Measurements from ENCODE around the gene PNMA6F.

PNMA6F gene

DNA sequence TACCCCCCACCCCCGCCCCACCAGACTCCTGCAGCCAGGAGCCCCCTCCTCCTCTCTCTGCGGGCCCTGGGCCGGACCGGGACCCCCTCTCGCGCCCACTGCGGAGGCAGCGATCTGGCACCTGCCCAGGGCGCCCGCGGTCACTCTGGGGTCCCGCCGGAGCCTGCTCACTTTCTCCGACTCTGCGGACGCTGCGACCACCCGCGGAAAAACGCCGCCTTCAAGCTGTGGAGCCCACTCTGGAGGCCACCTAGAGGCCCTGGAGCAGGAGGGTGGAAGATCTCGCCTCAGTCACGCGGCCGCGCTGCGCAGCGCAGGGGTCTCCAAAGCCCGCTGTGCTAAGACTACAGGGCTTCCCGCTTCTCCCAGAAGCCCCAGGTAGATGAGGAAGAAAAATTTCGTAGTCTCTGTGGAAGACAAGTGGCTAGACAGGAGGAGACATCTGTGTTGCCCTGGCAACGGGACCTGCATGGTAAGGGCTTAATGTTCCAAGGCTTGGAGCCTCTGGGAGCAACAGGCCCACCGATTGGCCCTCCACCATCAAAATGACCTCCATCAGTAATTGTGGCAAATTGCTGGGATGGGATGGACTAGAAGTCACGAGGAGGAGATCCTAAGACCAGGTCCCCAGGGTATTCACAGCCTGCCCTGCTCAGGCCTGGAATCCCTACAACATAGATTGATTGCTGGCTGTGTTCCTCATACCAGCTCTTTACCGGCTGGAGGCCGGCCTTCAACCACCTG, at the start of gene PNMA6F:
Gene PNMA6F, minus strand, starts transcription at position 387 of the 744 bp plus-strand sequence. CDS start 1,093 bp downstream, outside the sequence.
- DNase-seq (ENCODE audit: low spot score): no peak

DNA sequence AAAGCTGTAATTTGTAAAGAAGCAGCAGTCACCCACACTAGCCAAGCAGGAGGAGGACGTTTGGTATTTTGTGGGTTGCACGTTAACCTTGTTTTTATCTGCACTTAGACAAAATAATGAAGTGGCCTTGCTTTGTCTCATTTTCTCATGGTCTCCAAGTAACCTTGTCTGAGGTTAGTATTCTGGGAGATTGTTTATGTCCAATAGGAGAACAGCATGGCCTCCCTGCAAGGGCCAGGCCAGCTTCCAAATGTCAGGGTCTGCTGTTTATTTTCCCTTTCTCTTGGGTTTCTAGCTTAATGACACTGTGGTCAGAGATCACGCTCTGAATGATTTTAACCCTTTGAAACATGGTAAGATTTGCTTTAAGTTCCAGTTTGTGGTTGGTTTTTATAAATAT, 49.7 kb upstream of the PNMA6F start:
- DNase-seq (ENCODE audit: low spot score): no peak

DNA sequence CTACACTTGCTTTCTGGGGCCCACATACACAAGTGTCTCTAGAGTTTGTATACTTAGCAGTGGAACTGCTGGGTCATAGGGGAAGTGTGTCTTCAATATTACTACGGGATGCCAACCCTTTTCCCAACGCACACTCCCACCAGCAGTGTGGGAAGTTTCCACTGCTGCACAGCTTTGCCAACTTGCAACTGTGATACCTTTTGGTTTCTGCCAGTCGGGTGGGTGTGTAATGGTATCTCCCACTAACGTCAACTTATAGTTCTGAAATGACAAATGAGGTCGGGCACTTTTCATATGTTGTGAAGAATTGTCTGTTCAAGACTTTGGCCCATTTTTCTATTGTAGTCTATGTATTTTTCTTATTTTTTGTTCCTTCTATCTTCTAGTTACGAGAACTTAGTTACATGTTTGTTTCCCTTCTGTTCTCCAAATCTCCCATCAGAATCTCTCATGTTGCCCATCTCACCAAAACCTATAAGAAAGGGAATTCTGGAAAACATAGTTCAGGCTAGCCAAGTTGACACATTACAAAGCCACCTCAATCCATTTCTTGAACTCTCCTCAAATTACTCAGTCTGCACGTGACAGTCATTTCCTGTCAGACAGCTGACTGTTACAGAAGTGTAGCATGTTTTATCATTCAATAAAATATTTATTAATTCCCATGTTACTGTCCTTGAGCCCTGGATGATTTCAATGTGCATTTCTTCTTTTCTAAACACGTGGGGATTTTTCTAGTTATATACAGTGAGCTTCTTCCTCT, 48.9 kb upstream of the PNMA6F start:
- no peak for DNase-seq (ENCODE audit: low spot score)

GRCh38 chrX:153366878-153367538, 45.4 kb upstream of the PNMA6F start:
- no peak for DNase-seq (ENCODE audit: low spot score)

GRCh38 chrX:153366119-153366518, 44.6 kb upstream of the PNMA6F start:
- no peak for DNase-seq (ENCODE audit: low spot score)

DNA sequence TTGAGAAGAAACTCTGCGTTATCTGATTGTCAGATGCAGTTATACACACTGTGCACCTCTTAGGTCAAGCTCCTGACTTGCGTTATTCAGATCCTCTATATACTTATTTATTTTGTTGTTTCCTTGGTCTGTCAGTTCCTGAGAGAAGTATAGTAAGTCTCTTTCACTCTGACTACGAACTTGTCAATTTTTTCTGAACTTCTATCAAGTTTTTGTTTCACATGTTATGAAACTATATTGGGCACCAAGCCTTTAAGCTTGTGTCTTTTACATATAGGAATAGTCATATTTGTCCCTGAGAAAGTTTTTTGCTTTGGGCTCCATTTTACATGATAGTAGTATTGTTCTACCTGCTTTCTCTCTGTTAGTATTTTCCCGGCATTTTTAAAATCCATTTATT, 44.1 kb upstream of the PNMA6F start:
- no peak for DNase-seq (ENCODE audit: low spot score)

DNA sequence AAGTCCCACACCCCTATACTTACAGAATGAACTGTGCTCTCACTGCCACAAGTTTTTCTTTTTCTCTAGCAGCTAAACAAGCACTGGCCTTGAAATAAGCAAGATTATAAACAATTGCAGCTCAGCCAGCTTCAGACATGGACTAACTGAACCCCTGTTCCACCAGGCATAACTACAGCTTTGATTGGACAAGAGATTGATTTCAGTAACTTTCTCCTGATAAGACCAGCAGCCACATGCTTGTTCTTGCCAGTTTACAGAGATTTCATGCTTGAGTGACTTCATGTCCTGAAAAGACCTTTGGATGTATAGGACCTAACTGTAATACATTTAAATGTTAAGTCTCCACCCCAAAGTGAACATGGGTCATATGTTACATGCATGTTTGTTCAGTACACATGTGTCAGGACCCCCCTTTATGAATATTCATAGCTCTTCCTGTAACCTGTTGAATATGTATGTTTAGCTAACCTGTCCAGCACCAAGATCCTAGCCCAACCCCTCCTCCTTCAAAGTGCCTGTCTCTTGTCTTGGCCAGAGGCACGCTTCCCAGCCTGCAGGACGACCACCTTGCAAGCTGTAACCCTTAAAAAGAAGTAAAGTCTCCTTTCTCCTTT, 40.3 kb upstream of the PNMA6F start:
- DNase-seq (ENCODE audit: low spot score): no peak

- no peak for DNase-seq (ENCODE audit: low spot score)
Observed at GRCh38 chrX:153357877-153358276, 36.3 kb upstream of the PNMA6F start.

DNA sequence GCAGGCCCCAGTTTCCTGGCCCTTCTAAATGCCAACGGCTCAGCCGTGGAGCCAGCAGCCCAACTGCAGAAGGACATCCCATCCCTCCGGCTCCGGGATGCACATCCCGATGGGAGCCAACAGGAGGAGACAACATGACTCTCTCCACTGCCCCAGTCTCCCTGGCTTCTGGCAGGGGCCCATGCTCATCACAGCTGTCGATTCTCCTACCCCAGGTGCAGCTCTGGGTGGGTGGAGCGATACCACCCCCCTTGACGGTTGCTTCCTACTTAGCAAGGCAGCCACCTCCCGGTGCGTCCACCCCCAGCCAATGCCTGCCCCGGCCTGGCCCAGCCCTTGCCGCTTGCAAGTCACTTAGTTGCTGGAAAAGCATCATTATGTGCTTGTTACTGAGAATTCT, 31.8 kb upstream of the PNMA6F start:
- DNase-seq (ENCODE audit: low spot score): no peak

DNA sequence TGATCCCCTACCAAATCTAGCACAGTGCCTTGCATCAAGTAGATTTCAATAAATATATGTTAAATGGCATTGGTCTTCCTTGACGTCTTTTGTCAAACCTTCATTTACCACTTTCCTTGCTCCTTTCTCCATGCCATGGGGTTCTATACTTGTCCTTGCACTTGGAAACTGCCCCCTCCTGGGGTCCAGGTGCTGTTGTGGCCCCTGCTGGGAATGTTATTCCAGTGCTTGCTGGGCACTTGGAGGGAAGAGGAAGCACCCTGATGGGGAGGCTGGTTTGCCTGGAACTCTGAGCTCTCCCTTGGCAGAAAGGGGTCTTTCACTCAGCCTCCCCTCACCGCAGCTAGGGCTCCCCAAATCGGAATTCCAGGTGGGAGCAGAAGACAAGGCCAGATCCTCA, 31.3 kb upstream of the PNMA6F start:
- no peak for DNase-seq (ENCODE audit: low spot score)

- DNase-seq (ENCODE audit: low spot score): no peak
Observed at GRCh38 chrX:153351981-153352380, 30.4 kb upstream of the PNMA6F start.

DNA sequence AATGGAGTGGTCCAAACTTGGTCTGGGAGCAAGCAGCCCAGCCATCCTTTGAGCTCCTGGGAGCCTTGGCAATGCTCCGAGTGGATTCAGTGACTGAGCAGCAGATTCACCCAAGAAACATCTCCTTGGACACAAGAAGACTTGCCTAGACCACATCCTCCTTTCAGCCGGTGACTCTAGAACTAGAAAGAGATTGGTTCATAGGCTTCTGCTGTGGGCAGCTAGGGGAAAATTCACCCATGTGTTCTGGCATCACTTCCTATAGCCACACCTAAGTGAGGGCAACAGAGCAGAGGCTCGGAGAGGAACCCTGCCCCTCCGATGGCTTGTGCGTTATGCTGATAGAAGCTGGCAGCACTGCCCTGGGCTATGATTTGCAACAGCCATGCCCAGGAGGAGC, 28.4 kb upstream of the PNMA6F start:
- DNase-seq (ENCODE audit: low spot score): no peak

DNA sequence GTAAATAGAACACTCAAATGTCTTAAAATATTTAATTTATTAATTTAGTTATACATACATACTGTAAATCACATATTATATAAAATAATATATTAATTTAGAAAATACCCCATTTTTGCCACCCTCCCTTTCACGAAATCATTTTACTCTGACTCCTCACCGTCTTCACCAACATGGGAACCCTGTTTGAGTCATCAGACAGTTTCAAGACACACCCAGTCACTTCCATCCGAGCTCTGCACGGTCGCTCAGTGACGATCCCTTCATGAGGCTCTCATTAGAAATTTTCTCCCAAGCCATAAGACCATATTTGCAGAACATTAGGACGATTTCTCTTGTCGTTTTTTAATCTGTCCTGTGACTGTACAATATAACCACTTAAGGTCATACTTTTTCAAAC, 26.9 kb upstream of the PNMA6F start:
- DNase-seq (ENCODE audit: low spot score): no peak

- DNase-seq (ENCODE audit: low spot score): no peak
Observed at GRCh38 chrX:153347530-153347929, 26.0 kb upstream of the PNMA6F start.

DNA sequence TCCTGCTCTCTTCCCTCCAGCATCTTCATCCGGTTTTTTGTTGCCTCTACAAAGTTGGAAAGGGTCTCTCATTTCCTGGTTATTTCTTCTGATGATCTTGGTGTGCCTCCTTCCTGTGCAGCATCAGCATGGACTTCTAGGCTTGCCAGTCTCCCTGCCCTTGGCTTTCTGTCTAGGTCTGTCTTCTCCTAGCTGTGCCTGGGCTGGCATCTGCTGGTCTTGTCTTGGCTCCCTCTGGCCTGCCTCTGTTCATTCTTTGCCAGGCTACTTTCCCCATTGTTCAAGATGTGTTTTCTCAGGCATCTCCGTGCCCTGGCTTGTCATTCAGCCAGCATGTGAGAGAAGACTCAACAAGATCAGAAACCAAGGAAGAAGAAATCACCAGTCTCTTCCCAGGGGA, 22.1 kb upstream of the PNMA6F start:
- DNase-seq (ENCODE audit: low spot score): no peak

GRCh38 chrX:153342762-153343558, 21.4 kb upstream of the PNMA6F start:
- DNase-seq (ENCODE audit: low spot score): no peak

DNA sequence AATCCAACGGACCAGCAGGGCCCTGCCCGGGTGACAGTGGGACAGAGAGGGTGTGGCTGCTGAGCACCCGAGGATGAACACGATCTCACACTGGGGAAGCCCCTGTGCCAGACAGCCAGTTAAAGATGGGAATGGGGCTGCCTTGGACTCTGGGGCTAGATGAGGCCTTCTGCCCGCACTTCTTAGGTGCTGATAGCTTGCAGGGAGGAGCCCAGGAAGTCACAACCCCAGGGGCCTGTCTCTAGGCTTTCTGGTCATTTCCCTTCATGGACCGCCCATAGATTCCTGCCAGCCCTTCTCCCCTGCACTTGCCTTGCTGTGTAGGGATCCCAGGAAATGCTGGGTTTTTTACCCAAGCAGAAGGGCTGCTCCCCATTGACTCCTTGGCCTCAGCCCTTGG, 18.5 kb upstream of the PNMA6F start:
- no peak for DNase-seq (ENCODE audit: low spot score)

DNA sequence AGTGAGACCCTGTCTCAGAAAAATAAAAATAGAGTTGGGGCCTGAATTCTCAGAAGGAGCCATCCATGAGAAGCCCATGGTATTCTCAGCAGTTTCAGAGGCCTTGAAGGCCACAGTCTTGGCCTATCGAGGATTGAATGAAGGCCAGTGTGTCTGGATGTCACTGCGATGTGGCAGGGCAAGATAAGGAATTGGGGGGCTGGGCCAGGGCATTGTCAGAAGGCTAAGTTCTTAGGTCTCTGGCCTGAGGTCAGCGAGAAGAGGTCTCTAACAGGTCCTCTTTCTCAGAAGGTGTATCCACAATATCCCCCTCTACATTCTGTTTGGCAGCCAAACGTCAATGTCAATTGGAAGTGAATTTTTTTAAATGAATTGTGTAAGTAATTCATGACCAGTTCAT, 18.1 kb upstream of the PNMA6F start:
- DNase-seq (ENCODE audit: low spot score): no peak

- no peak for DNase-seq (ENCODE audit: low spot score)
Observed at GRCh38 chrX:153338836-153339235, 17.3 kb upstream of the PNMA6F start.

DNA sequence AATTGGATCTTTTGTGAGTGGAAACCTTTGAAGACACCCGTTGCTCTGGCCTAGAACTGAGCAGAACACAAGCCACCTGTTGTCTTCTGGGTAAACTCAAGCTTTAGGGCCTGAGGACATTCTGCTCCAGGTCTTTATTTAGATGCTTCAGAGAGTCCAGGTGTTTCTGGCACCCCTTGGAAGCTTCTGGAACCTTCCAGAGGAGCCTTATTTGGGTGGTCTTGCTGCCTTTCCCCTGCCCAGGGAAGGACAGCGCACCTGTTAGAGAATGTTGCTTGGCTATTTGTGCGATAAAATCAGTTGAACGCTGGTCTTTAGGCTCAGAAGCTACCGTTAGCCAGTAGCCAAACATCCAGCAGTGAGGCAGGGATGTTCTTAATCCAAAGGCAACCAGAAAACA, 15.4 kb upstream of the PNMA6F start:
- DNase-seq (ENCODE audit: low spot score): no peak

- DNase-seq (ENCODE audit: low spot score): no peak
Observed at GRCh38 chrX:153336121-153336894, 14.7 kb upstream of the PNMA6F start.
